Panc1 (cell line): Measurements from ENCODE around the gene GRHPR. TPM values are rescaled to one million over a fixed set of nuclear protein-coding genes. Genes with fewer than 3 reads are reported as not detected.

Source experiments
- ATAC-seq: fragments of 200-7000 bp; cut with Tn5 transposase; 2 replicates; pipeline ENCODE4 v1.9.1; 2020; ENCODE audit warnings: mild to moderate bottlenecking, moderate library complexity
- BruUV-seq: library from RNA; stranded (reverse); fragments of 400-500 nt; replicated peaks from 2 replicates; lab custom pipeline; 2021; lab: Mats Ljungman, UMichigan
- CTCF ChIA-PET: fragments of 300-600 bp; sonication (Branson Sonifier 250); formaldehyde crosslinking; loops from one replicate; lab custom pipeline; 2022; ENCODE audit warnings: antibody characterized with exemption; lab: Charles Lee
- POLR2A ChIA-PET: fragments of 300-600 bp; sonication (Branson Sonifier 250); formaldehyde crosslinking; loops from one replicate; lab custom pipeline; 2022; ENCODE audit warnings: antibody characterized with exemption; lab: Charles Lee
- DNase-seq: peaks from one replicate; pipeline ENCODE4 v3.0.0-alpha.2; 2010; ENCODE audit warnings: low read depth, low spot score
- H3K27ac ChIP-seq: 2 replicates; pipeline ENCODE4 v1.5.1; 2011; ENCODE audit warnings: mild to moderate bottlenecking, low read length, inconsistent platforms
- H3K27me3 ChIP-seq: fragments of 200-500 bp; sonication (Bioruptor generic); 2 replicates; pipeline ENCODE4 v1.6.0; 2014; ENCODE audit warnings: low read length, inconsistent platforms; ENCODE audit not compliant: control insufficient read depth, insufficient read depth
- H3K36me3 ChIP-seq: fragments of 200-500 bp; sonication (Bioruptor generic); 2 replicates; pipeline ENCODE4 v1.5.1; 2014; ENCODE audit warnings: inconsistent platforms, mild to moderate bottlenecking, low read length, moderate library complexity; ENCODE audit not compliant: control insufficient read depth, insufficient read depth
- H3K4me1 ChIP-seq: 2 replicates; pipeline ENCODE4 v1.5.1; 2011; ENCODE audit warnings: inconsistent platforms, mild to moderate bottlenecking, low read length, moderate library complexity; ENCODE audit not compliant: control insufficient read depth, insufficient read depth
- H3K4me3 ChIP-seq, 2 experiments: 2 replicates each; pipeline ENCODE4 v1.5.1; 2011 to 2012; ENCODE audit warnings: low read depth in 2 of 2, low read length in 2 of 2, mild to moderate bottlenecking in 2 of 2, inconsistent platforms in 1 of 2, moderate library complexity in 1 of 2
- H3K9me3 ChIP-seq: fragments of 200-500 bp; sonication (Bioruptor generic); 2 replicates; pipeline ENCODE4 v1.5.1; 2014; ENCODE audit warnings: low read depth, mild to moderate bottlenecking, inconsistent platforms, low read length, moderate library complexity; ENCODE audit not compliant: control insufficient read depth, insufficient read depth
- POLR2AphosphoS5 ChIP-seq: IDR thresholded peaks from 2 replicates; pipeline ENCODE4 v1.6.1; 2012; ENCODE audit warnings: mild to moderate bottlenecking, low read depth, low read length, moderate library complexity
- SIN3A ChIP-seq: IDR thresholded peaks from 2 replicates; pipeline ENCODE4 v1.6.1; 2012; ENCODE audit warnings: low read depth, mild to moderate bottlenecking, low read length, moderate library complexity, borderline replicate concordance; ENCODE audit not compliant: insufficient read depth
- TCF7L2 ChIP-seq: IDR thresholded peaks from 2 replicates; pipeline ENCODE4 v1.6.1; 2011; ENCODE audit warnings: mild to moderate bottlenecking, low read depth, low read length, inconsistent platforms
- in situ Hi-C: cut with HindIII; loops from 2 replicates; pipeline ENCODE4 v1.10.0; 2016; ENCODE audit warnings: low sequenced_read_pairs, low pct_unique_long_range_greater_than_20kb
- intact Hi-C: fragments of 100-400 bp; cut with micrococcal nuclease; formaldehyde crosslinking; loops from one replicate; pipeline ENCODE4 v1.10.0; 2022; ENCODE audit not compliant: unreplicated experiment
- total RNA-seq: library from RNA; stranded (reverse); gene quantifications from one replicate; pipeline ENCODE4 v1.2.1, GENCODE V29; 2021; ENCODE audit not compliant: unreplicated experiment
- TF ChIP-seq, protein P1 (sequence below): fragments of 450-650 bp; IDR thresholded peaks from 2 replicates; pipeline ENCODE4 v1.5.1; 2017; ENCODE audit warnings: mild to moderate bottlenecking
- TF ChIP-seq, protein P2 (sequence below), 2 experiments: IDR thresholded peaks; 2 replicates each; pipeline ENCODE4 v1.6.1; 2011 to 2012; ENCODE audit warnings: low read depth in 2 of 2, control low read depth in 1 of 2, low read length in 1 of 2, mild to moderate bottlenecking in 1 of 2, moderate library complexity in 1 of 2; ENCODE audit not compliant: insufficient read depth in 1 of 2

The GRHPR gene
- total RNA-seq, 1 experiment from 2014 or later, result 238 TPM

GRCh38 chr9:37415011-37415719, 7.3 kb upstream of the GRHPR start:
- DNase-seq, result peak; percentile 80
- Histone ChIP-seq H3K27ac (peak overlapping the region; percentile 84), H3K4me1 (peaks cover 43% of the 10 kb centered on the region), H3K27me3 (no peaks in the 10 kb centered on the region), H3K36me3 (no peaks in the 10 kb centered on the region), H3K9me3 (no peaks in the 10 kb centered on the region), H3K4me3 (peak overlapping the region in 1 of 2 experiments; percentile 29; a peak in 2 of 4 replicates)
- intact Hi-C loops, result no loop called here
- ChIA-PET POLR2A (interaction anchor here (0.5 kb wide), 1 partner anchor 46 kb away, joined by 3 read pairs; no protein-coding TSS in a partner anchor), CTCF (interaction anchor here (1.0 to 1.3 kb wide), 2 partner anchors 8 to 48 kb away, joined by 3 to 6 read pairs; no protein-coding TSS in a partner anchor)
- ATAC-seq, result peak; percentile 76
- BruUV-seq, result no TSS peak
- in situ Hi-C loops, result no loop called here
- TF ChIP-seq TCF7L2 (peak; percentile 66; the same call in 1 of the 2 replicates), POLR2AphosphoS5 (no peak)

GRCh38 chr9:37417252-37417803, 5.2 kb upstream of the GRHPR start:
- in situ Hi-C loops, result no loop called here
- ATAC-seq, result no peak
- TF ChIP-seq, protein P1, sequence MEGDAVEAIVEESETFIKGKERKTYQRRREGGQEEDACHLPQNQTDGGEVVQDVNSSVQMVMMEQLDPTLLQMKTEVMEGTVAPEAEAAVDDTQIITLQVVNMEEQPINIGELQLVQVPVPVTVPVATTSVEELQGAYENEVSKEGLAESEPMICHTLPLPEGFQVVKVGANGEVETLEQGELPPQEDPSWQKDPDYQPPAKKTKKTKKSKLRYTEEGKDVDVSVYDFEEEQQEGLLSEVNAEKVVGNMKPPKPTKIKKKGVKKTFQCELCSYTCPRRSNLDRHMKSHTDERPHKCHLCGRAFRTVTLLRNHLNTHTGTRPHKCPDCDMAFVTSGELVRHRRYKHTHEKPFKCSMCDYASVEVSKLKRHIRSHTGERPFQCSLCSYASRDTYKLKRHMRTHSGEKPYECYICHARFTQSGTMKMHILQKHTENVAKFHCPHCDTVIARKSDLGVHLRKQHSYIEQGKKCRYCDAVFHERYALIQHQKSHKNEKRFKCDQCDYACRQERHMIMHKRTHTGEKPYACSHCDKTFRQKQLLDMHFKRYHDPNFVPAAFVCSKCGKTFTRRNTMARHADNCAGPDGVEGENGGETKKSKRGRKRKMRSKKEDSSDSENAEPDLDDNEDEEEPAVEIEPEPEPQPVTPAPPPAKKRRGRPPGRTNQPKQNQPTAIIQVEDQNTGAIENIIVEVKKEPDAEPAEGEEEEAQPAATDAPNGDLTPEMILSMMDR, result no peak
- TF ChIP-seq, protein P2, sequence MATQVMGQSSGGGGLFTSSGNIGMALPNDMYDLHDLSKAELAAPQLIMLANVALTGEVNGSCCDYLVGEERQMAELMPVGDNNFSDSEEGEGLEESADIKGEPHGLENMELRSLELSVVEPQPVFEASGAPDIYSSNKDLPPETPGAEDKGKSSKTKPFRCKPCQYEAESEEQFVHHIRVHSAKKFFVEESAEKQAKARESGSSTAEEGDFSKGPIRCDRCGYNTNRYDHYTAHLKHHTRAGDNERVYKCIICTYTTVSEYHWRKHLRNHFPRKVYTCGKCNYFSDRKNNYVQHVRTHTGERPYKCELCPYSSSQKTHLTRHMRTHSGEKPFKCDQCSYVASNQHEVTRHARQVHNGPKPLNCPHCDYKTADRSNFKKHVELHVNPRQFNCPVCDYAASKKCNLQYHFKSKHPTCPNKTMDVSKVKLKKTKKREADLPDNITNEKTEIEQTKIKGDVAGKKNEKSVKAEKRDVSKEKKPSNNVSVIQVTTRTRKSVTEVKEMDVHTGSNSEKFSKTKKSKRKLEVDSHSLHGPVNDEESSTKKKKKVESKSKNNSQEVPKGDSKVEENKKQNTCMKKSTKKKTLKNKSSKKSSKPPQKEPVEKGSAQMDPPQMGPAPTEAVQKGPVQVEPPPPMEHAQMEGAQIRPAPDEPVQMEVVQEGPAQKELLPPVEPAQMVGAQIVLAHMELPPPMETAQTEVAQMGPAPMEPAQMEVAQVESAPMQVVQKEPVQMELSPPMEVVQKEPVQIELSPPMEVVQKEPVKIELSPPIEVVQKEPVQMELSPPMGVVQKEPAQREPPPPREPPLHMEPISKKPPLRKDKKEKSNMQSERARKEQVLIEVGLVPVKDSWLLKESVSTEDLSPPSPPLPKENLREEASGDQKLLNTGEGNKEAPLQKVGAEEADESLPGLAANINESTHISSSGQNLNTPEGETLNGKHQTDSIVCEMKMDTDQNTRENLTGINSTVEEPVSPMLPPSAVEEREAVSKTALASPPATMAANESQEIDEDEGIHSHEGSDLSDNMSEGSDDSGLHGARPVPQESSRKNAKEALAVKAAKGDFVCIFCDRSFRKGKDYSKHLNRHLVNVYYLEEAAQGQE (IDR thresholded peaks at IDR 0.05; ENCODE audit: insufficient read depth in 1 of 2, low read depth in 2 of 2, low read length in 1 of 2), result no peak
- TF ChIP-seq SIN3A (no peak), POLR2AphosphoS5 (no peak), TCF7L2 (no peak)
- Histone ChIP-seq H3K4me1 (peaks cover 43% of the 10 kb centered on the region), H3K27me3 (no peaks in the 10 kb centered on the region), H3K9me3 (no peaks in the 10 kb centered on the region), H3K36me3 (no peaks in the 10 kb centered on the region), H3K27ac (peak overlapping the region; percentile 8; the same call in 1 of the 2 replicates), H3K4me3 (no peak overlapping the region)
- no TSS peak for BruUV-seq
- DNase-seq, result no peak
- intact Hi-C loops, result no loop called here
- ChIA-PET POLR2A (no interaction called here), CTCF (no interaction called here)
